GM19467 (cell line): ENCODE data around the gene FAM20B.

Experiments
- ATAC-seq: cut with Tn5 transposase; IDR thresholded peaks from one replicate; pipeline ENCODE4 v1.9.1; 2021; ENCODE audit warnings: mild to moderate bottlenecking, moderate library complexity; ENCODE audit not compliant: unreplicated experiment

FAM20B gene

GRCh38 chr1:179089827-179090482 is 64.3 kb downstream of the FAM20B start:
- ATAC-seq: no peak

- no peak for ATAC-seq
Measured at GRCh38 chr1:179090522-179090921, 64.8 kb downstream of the FAM20B start.

DNA sequence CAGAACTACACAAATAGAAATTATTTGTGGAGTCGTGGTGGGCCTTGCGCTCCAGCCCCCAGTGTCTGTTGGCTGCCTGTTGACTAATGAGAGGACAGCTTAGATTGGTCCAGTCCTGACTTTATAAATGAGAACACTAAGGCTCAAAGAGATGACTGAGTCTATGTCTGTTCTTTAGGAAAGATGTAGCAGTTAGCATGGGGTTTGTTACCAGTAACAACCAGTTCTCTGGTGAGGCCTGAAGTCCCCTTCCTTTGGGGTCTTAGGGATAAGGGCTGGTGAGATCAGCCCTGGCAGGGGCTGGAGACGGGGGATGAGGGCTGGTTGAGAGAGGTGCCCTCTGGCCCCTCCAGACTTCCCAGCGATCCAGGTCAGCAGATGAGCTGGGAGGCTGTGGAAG is 65.2 kb downstream of the FAM20B start:
- ATAC-seq: no peak

DNA sequence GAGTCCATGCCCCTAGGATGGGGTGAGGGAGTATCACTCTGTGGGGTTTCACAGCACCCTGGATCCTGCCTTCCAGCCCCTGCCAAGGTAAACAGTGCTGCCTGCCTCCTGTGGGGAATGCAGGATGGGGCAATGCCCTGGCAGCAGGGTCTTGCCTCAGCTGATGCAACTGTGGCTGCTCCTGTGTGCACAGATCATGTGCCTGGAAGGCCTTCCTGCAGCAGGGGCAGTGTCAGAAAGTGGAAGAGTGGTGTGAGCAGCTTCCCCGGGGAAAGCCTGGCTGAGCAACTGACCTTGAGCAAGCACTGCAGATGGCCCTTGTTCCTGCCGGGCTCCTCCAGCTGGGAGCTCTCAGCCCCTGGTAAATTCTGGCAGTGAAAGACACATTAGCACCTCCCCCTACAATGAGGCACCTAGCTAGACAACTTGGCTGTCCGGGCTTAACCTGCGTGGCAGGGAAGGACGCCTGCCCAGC is 66.0 kb downstream of the FAM20B start:
- ATAC-seq: no peak

DNA sequence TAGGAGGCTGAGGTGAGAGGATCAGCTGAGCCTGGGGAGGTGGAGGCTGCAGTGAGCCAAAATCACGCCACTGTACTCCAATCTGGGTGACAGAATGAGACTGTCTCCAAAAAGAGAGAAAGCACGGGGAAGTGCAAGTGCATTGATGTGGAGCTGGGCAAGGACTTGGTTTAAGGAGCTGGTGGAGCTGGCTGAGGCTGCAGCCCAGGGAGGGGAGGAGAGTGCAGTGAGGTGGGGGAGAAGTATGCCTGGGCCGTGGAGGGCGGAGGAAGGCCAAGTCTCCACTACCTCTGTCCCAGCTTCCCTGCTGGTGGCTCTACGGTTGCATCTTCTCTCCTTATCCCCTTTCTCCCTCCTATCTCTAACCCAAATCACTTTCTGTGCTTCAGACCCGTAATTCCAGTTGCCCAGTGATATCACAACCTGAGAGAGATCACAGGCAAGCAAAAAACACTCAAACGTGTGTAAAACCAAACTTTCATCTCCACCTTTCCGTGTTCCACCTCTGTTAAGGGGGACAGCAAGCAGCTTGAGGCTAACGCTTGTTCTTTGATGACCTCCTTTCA is 67.3 kb downstream of the FAM20B start:
- no peak for ATAC-seq

DNA sequence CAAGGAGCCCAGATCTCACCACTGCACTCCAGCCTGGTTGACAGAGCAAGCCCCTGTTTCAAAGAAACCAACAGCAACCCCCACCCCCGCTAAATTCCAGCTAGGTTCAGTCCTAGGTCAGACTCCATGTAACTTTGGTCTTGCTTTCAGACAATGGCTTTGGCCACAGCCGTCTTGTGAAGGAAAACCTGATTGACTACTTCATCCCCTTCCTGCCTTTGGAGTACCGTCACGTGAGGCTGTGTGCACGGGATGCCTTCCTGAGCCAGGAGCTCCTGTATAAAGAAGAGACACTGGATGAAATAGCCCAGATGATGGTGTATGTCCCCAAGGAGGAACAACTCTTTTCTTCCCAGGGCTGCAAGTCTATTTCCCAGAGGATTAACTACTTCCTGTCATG is 69.1 kb downstream of the FAM20B start:
- ATAC-seq: no peak

- no peak for ATAC-seq
Measured at GRCh38 chr1:179095377-179095776, 69.7 kb downstream of the FAM20B start.

- no peak for ATAC-seq
Measured at GRCh38 chr1:179095924-179096323, 70.2 kb downstream of the FAM20B start.

DNA sequence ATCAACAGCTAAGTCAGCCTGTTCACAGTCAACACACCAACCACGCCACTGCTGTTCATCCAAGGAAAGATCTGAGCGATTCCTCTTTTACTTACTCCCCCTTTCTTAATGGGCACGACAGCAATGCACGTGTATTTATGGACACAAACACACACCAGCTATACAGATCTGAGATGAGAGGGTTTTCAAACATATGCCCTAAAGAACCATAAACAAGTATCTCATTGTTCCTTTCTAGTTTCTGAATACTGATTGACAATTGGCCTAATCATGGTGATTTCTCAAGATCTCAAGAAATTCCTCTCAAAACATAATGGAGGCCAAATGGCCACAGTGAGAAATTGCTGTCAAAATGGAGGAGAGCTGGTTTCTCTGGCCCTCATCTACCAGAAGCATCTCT is 74.2 kb downstream of the FAM20B start:
- ATAC-seq: no peak

- ATAC-seq: no peak
Measured at GRCh38 chr1:179101566-179101965, 75.9 kb downstream of the FAM20B start.

- ATAC-seq: no peak
Measured at GRCh38 chr1:179103999-179104398, 78.3 kb downstream of the FAM20B start.

DNA sequence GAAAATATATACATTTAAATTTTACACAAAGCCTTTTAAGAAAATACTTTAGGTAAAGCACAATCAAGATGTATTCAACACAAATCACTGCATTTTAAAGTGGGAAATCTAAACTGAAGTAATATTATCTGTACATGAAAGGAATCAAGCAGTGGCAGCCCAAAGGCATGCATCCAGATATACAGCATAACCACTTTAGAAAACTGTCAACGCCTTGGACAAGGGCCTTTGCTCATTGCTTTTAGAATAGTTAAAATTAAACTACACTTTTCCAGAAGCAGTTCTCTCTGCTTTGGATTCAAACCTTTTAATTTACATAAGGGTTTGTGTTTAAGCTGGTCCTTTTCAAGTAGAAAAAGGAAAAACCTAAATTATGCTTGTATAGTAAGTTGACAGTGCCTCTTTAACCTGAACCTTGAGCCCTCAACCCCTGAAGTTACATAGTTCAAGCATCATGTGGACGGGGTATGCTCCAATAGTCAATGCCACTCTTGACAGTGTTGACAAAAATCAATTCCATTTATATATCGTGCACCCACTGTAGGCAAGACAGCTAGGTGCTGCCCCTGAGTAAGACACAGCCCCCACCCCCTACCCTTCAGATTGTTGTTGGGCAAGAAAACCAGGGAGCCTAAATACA is 79.0 kb downstream of the FAM20B start:
- no peak for ATAC-seq

GRCh38 chr1:179105393-179105792 is 79.7 kb downstream of the FAM20B start:
- ATAC-seq: no peak

- ATAC-seq: no peak
Measured at GRCh38 chr1:179107706-179108629, 82.3 kb downstream of the FAM20B start.

DNA sequence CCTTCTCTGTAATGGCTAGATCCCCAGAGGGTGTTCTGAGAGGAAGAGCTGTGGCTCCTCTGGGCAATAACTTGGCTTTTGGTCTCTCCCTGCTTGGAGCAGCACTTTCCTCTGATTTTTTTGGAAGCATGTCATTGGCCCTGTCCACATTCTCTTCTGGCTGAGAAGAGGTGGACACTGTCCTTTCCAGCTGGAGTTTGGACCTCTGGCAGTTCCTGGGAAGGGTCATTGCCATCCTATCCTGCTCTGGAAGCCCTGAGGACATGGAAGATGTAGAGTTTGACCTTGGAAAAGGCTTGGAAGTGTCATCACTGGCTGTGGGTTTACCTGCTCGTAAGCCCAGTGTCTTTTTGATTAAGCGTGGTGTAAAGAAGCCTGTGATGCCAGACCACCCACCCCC is 83.0 kb downstream of the FAM20B start:
- no peak for ATAC-seq

- ATAC-seq: no peak
Measured at GRCh38 chr1:179115181-179115580, 89.5 kb downstream of the FAM20B start.

- ATAC-seq: no peak
Measured at GRCh38 chr1:179119513-179119912, 93.8 kb downstream of the FAM20B start.

DNA sequence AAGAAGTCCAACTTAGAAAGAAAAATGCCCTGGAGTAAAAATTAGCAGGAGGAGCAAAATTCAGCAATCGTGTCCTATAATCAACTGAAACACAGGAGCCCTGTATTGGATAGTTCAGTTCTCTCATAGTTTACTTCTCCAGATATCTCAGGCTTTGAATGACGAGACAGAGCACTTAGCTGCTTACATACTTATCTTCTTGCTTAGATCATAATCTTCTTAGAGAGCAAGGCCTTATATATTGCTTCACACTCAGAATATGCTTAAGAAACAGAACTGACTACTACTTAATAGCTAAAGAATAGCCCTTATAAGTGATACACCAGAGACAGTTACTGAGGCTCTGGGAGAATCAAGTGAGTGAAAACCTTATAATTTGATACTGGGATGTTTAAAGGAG is 95.0 kb downstream of the FAM20B start:
- no peak for ATAC-seq

DNA sequence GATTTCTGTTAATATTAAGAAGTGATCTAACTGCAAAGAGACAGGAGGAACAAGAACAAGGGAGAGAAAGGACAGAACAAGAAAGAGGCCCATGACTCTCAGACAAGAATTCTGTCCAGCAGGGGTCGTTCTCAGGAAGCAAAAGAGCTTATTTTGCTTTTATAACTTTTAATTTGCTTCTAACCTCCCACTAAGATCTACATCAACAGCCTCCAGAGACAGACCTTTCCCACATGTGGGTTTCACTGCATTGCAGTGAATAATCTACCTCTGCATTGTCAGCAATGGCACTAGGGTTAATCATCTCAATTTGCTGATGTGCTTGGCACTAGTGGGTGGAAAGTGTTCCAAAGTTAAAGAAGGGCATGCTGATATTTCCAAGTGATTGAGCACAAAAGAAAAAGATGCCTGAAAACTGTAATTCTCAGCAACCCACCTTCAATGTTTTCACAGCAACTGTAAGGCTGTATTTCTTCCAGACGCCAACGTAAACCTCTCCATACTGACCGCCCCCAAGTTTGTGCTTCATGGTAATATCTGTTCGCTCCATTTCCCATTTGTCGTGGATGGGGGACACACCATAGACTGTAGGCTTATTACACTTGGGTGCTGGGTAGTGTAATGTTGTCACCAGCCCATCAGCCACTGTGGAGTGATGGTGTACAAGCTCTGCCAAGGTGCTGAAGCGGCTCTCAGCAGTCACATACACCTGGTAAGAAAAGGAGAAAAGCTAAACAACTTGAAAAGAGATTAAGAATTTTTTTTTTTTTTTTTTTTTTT is 95.7 kb downstream of the FAM20B start:
- ATAC-seq: no peak

GRCh38 chr1:179124873-179125272 is 99.2 kb downstream of the FAM20B start:
- no peak for ATAC-seq
